HEK293T (cell line): Measurements from ENCODE around the gene DCXR.

Source experiments
- BHLHE40 ChIP-seq: fragments of 450-650 bp; IDR thresholded peaks from 2 replicates; pipeline ENCODE4 v1.6.1; 2016; ENCODE audit warnings: mild to moderate bottlenecking, moderate library complexity, borderline replicate concordance
- ELF4 ChIP-seq: fragments of 450-650 bp; IDR thresholded peaks from 2 replicates; pipeline ENCODE4 v1.6.1; 2017; ENCODE audit warnings: antibody characterized with exemption
- FOXA1 ChIP-seq: fragments of 450-650 bp; IDR thresholded peaks from 2 replicates; pipeline ENCODE4 v1.6.1; 2016; ENCODE audit warnings: mild to moderate bottlenecking
- FOXM1 ChIP-seq: fragments of 450-650 bp; IDR thresholded peaks from 2 replicates; pipeline ENCODE4 v1.6.1; 2017; ENCODE audit warnings: mild to moderate bottlenecking, borderline replicate concordance
- HDGF ChIP-seq: fragments of 450-650 bp; IDR thresholded peaks from 2 replicates; pipeline ENCODE4 v1.6.1; 2017; ENCODE audit warnings: antibody characterized with exemption, borderline replicate concordance
- ZNF384 ChIP-seq: fragments of 450-650 bp; IDR thresholded peaks from 2 replicates; pipeline ENCODE4 v1.6.1; 2016

- no peak for TF ChIP-seq BHLHE40
- no peak for TF ChIP-seq FOXM1
- no peak for TF ChIP-seq ELF4
- no peak for TF ChIP-seq FOXA1
- no peak for TF ChIP-seq ZNF384
- TF ChIP-seq HDGF: no peak
Observed at GRCh38 chr17:82039695-82040299, 2.3 kb upstream of the DCXR start.
